HG02678 (cell line): ENCODE results near the gene SLC4A4.

ENCODE experiments used
- ATAC-seq: cut with Tn5 transposase; IDR thresholded peaks from one replicate; pipeline ENCODE4 v1.9.1; 2021; ENCODE audit warnings: mild to moderate bottlenecking, moderate library complexity; ENCODE audit not compliant: unreplicated experiment

SLC4A4 gene

GRCh38 chr4:71526637-71527406, 188.0 kb downstream of the SLC4A4 start:
- no peak for ATAC-seq

- ATAC-seq = no peak
Measured at GRCh38 chr4:71532407-71532806, 193.6 kb downstream of the SLC4A4 start.

DNA sequence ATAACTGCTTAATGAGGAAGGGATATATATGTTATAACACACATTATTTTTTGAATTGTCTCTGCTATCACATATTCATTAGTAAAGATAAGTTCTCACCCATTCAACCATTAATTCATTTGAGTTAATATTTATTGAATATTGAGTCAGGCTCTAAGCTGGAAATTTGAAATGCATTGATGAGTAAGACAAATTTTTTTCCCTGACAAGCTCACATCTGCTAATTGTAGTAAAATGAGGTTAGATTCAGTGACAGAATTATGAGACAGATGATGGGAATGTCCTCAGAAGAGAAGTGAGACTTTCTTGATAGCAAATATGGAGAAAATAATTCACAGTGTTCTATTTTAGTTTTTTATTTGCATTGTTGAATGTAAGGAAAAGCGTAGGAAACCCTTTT, 194.3 kb downstream of the SLC4A4 start:
- no peak for ATAC-seq

- ATAC-seq = no peak
Measured at GRCh38 chr4:71537551-71538065, 198.8 kb downstream of the SLC4A4 start.

- ATAC-seq = no peak
Measured at GRCh38 chr4:71538528-71538927, 199.7 kb downstream of the SLC4A4 start.

GRCh38 chr4:71540749-71541269, 202.0 kb downstream of the SLC4A4 start:
- peak; percentile 54 for ATAC-seq

GRCh38 chr4:71541541-71541940, 202.7 kb downstream of the SLC4A4 start:
- no peak for ATAC-seq

DNA sequence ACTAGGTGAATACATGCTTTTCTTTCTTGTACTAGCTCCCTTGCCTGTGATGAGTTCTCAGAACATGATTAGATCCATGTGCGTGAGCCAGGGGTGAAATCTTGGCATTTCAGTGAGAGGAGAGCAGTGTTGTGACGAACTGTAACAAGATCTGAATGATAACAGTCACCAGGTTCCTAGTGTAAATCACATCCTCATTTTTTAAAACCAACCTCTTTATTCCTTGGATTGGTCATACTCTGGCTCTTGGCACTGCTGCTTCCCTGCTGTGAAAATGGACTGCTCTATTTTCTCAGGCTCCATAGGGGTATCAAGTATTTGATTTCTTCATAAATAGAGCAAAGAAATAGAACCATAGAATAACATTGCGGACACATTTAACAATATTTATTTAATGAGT, 206.3 kb downstream of the SLC4A4 start:
- no peak for ATAC-seq

DNA sequence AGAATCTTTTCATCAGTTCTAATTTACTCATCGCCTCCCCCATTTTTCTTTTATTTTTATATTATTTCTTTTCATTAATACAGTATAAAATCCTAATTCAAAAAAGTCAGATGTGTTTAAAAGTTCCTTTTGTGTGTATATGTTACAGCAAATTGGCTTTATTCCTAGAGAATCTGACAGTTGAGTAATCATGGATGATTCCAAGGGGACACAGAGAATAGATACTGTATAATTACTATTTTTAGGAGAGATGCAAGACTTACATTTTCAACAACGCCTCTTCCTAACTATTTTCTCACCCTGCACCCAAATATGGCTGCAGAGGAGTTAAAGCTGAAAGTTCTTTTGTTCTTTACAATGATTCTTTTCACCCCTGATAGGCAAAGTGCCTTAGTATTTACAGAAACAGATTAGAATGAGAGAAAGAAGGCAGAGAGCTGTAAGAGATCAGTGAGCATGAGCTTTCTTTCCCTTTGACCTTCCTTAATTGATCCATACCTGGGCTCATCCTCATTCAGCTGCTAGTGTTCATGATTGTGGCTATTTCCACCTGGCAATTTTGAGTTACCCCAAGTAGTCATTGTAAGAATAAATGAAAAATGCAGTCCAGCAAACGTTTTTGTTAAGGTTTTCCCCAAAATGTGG, 210.8 kb downstream of the SLC4A4 start:
- no peak for ATAC-seq

GRCh38 chr4:71550220-71551165, 211.7 kb downstream of the SLC4A4 start:
- peak; percentile 34 for ATAC-seq

DNA sequence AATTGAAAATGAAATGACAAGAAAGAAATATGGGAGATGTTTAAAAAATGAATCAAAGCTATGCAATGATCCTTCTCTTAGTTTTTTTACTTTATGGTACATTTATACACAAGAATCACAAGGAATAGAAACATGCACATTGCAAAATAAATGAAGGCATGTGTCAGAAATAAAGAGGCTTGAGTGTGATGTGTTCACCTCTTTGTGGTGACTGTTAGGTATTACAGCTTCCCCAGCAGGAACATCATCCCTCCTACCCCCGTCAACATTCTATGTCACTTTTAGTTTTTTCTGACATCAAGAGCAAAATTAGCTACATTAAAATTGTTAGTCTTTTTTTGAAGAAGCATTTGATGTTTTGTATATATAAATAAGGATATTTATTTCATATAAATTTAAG, 214.8 kb downstream of the SLC4A4 start:
- peak; percentile 40 for ATAC-seq

GRCh38 chr4:71554025-71554424, 215.2 kb downstream of the SLC4A4 start:
- no peak for ATAC-seq

DNA sequence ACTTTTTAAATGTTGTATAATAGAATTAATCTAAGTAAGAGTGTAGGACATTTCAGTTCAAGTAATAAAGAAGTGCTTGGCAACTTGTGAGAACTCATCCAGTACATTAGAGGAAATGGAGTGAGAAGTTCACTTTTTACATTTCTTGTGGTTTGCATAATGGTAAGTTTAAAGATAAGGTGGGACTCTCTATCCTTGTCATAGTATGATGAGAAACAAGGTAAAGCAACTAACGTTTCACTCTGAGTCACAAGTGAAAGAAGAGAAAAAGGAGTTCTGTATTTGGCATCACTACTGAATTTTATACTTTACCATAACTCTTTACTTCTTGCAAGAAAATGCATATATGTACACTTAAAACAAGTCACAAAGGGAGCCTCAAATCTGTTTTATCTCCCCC, 219.4 kb downstream of the SLC4A4 start:
- peak; percentile 88 for ATAC-seq

DNA sequence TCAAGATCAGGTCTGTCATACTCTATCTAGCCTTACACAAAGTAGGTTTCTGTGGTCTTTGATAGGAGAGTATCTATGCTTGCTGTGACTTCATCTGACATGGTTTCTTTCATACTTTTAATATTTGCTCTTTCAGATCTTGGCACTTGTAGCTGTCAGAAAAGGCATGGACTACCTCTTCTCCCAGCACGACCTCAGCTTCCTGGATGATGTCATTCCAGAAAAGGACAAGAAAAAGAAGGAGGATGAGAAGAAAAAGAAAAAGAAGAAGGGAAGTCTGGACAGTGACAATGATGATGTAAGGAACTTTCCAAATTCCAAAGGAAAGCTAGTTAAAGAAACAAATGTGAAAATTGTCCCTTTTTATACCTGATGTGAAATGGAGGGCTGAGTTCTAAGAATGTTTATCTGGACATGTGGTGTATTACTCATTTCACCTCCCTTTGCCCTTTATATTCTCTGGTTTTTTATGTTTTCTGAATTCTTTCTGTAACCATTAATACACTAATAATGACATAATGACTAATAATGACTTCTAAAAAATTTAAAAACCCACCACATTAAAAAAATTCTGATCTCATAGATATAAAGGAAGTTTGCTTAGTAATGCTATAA, 221.2 kb downstream of the SLC4A4 start:
- no peak for ATAC-seq

GRCh38 chr4:71564775-71565174, 226.0 kb downstream of the SLC4A4 start:
- no peak for ATAC-seq

DNA sequence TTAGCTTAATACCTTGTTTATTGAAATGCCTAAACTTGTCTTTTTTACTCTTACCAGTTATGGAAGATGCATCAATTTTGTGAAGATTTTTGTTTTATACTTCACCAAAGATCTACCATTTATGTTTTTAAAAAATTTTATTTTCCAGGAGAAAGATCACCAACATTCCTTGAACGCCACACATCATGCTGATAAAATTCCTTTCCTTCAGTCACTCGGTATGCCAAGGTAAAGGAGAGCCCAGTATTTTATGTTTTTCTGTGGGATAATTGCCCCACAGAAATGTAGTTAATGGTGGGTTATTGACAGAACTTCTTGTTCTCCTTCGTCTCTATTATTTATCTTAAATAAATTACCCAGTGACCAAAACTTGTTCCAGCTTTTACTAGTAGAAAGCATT, 228.0 kb downstream of the SLC4A4 start:
- ATAC-seq = no peak

GRCh38 chr4:71568131-71568530, 229.3 kb downstream of the SLC4A4 start:
- ATAC-seq = no peak

DNA sequence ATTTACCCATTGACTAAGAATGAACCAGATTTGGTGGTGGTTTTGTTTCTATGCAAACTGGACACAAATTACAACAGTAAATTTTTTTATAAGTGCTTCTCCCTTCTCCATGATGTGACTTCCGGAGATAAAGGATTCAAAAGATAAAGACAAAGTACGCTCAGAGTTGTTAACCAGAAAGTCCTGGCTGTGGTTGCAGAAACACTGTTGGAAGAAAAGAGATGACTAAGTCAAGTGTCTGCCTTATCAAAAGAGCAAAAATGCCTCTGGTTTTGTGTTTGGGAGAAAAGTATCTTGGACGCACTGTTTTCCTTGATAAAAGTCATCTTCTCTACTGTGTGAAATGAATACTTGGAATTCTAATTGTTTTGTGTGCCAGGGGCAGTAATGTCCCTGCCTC, 231.7 kb downstream of the SLC4A4 start:
- ATAC-seq = no peak

- no peak for ATAC-seq
Measured at GRCh38 chr4:71571346-71571745, 232.5 kb downstream of the SLC4A4 start.

GRCh38 chr4:71583971-71584370, 245.2 kb downstream of the SLC4A4 start:
- ATAC-seq = no peak

GRCh38 chr4:71584585-71584984, 245.8 kb downstream of the SLC4A4 start:
- ATAC-seq = no peak
